Measurements from ENCODE around the gene TARS1.

TARS1 gene

GRCh38 chr5:33439905-33440481 lies 772 bp upstream of the TARS1 start:
- peak; percentile 8 for DNase-seq (ENCODE audit: low read depth)

GRCh38 chr5:33441241-33442177 lies 744 bp downstream of the TARS1 start:
- DNase-seq (ENCODE audit: low read depth): peak; percentile 37

- no peak for DNase-seq (ENCODE audit: low read depth)
Measured at GRCh38 chr5:33444542-33444941, 3.8 kb downstream of the TARS1 start.

- DNase-seq (ENCODE audit: low read depth): no peak
Measured at GRCh38 chr5:33445798-33446197, 5.0 kb downstream of the TARS1 start.

GRCh38 chr5:33448118-33448517 lies 7.4 kb downstream of the TARS1 start:
- DNase-seq (ENCODE audit: low read depth): no peak

GRCh38 chr5:33457126-33457525 lies 16.4 kb downstream of the TARS1 start:
- DNase-seq (ENCODE audit: low read depth): no peak

- no peak for DNase-seq (ENCODE audit: low read depth)
Measured at GRCh38 chr5:33457817-33458216, 17.1 kb downstream of the TARS1 start.

- no peak for DNase-seq (ENCODE audit: low read depth)
Measured at GRCh38 chr5:33460210-33460609, 19.4 kb downstream of the TARS1 start.

- no peak for DNase-seq (ENCODE audit: low read depth)
Measured at GRCh38 chr5:33462456-33462855, 21.7 kb downstream of the TARS1 start.

- no peak for DNase-seq (ENCODE audit: low read depth)
Measured at GRCh38 chr5:33465120-33465519, 24.4 kb downstream of the TARS1 start.

GRCh38 chr5:33468775-33469435 lies 28.1 kb downstream of the TARS1 start:
- no peak for DNase-seq (ENCODE audit: low read depth)

- DNase-seq (ENCODE audit: low read depth): peak; percentile 28
Measured at GRCh38 chr5:33470544-33470943, 29.8 kb downstream of the TARS1 start.

GRCh38 chr5:33472805-33473409 lies 32.1 kb downstream of the TARS1 start:
- DNase-seq (ENCODE audit: low read depth): no peak

GRCh38 chr5:33474004-33474403 lies 33.2 kb downstream of the TARS1 start:
- DNase-seq (ENCODE audit: low read depth): no peak

GRCh38 chr5:33474931-33475499 lies 34.2 kb downstream of the TARS1 start:
- no peak for DNase-seq (ENCODE audit: low read depth)

- no peak for DNase-seq (ENCODE audit: low read depth)
Measured at GRCh38 chr5:33475706-33476105, 34.9 kb downstream of the TARS1 start.

GRCh38 chr5:33476992-33477391 lies 36.2 kb downstream of the TARS1 start:
- no peak for DNase-seq (ENCODE audit: low read depth)

GRCh38 chr5:33477816-33478215 lies 37.1 kb downstream of the TARS1 start:
- DNase-seq (ENCODE audit: low read depth): no peak

GRCh38 chr5:33479311-33479710 lies 38.5 kb downstream of the TARS1 start:
- DNase-seq (ENCODE audit: low read depth): no peak

- DNase-seq (ENCODE audit: low read depth): no peak
Measured at GRCh38 chr5:33480876-33481275, 40.1 kb downstream of the TARS1 start.

- no peak for DNase-seq (ENCODE audit: low read depth)
Measured at GRCh38 chr5:33482335-33482734, 41.6 kb downstream of the TARS1 start.

- no peak for DNase-seq (ENCODE audit: low read depth)
Measured at GRCh38 chr5:33487236-33487635, 46.5 kb downstream of the TARS1 start.
